ENCODE data around the gene AMER1. TPM values are rescaled to one million over a fixed set of nuclear protein-coding genes. Genes with fewer than 3 reads are reported as not detected.

The AMER1 gene
- total RNA-seq, 1 experiment from 2014 or later: 3.4 TPM

DNA sequence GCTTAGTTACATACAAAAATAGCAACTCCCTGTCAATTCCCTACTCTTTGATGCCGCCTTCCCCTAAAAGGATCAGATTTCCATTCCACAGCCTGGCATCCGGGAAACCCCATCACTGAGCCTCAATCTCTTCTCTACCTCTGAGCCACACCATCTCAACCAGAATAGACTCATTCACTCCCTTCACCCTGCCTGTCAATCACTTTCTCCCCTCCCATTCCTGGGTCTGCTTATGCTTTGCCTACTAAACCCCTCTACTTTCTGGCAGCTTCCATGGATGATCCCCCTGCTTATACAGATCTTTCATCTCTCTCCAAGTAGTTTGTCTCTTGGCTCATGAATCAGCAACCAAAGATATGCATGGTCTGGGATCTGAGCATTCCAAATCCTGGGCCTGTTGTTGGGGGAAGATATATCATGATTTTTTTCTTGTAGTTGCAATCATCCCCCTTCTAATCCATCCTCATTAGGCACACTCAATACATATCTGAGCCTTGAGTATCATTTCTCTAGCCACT, 2.6 kb downstream of the AMER1 start:
- intact Hi-C loops (cut with micrococcal nuclease; ENCODE audit: unreplicated experiment): no loop called here

DNA sequence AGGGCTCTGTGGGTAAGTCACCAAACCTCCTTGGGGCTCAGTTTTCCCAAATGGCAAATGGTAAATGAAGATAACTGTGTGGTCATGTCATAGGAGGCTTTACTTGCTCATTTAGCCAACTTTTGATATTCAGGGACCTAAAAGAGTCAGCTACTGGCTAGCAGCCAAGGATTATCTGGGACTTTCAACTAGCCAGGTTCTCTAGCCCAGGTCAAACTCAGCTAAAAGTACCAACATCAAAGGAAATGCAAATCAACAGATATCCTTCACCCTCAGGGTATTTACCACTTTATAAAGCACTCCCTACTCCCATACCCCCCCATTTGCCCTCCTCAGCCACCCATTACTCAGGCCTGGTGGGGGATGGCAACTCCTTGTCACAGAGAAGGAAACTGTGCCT, 7.5 kb downstream of the AMER1 start:
- ChIA-PET CTCF (no interaction called here), POLR2A (ENCODE audit: low non-redundant PET) (no interaction called here)
- BruUV-seq (replicated peaks): no TSS peak
- H3K4me3 ChIP-seq (ENCODE audit: low read depth, low read length, poor library complexity, severe bottlenecking): no peak overlapping the region
- no peaks in the 10 kb centered on the region for H3K27me3 ChIP-seq (replicated peaks; ENCODE audit: insufficient read depth, low read depth, low read length, poor library complexity)
- no peaks in the 10 kb centered on the region for H3K36me3 ChIP-seq (ENCODE audit: insufficient read depth, low read length, poor library complexity, severe bottlenecking)
- intact Hi-C loops (cut with micrococcal nuclease; ENCODE audit: unreplicated experiment): no loop called here
- TF ChIP-seq, protein P1, sequence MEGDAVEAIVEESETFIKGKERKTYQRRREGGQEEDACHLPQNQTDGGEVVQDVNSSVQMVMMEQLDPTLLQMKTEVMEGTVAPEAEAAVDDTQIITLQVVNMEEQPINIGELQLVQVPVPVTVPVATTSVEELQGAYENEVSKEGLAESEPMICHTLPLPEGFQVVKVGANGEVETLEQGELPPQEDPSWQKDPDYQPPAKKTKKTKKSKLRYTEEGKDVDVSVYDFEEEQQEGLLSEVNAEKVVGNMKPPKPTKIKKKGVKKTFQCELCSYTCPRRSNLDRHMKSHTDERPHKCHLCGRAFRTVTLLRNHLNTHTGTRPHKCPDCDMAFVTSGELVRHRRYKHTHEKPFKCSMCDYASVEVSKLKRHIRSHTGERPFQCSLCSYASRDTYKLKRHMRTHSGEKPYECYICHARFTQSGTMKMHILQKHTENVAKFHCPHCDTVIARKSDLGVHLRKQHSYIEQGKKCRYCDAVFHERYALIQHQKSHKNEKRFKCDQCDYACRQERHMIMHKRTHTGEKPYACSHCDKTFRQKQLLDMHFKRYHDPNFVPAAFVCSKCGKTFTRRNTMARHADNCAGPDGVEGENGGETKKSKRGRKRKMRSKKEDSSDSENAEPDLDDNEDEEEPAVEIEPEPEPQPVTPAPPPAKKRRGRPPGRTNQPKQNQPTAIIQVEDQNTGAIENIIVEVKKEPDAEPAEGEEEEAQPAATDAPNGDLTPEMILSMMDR (conservative IDR thresholded peaks at IDR 0.05; ENCODE audit: low read depth, low read length): no peak
- no peak for TF ChIP-seq EZH2 (IDR thresholded peaks at IDR 0.05; ENCODE audit: borderline replicate concordance, low read depth, low read length, poor library complexity, severe bottlenecking)
- H3K9me3 ChIP-seq (ENCODE audit: low read depth, low read length, poor library complexity, severe bottlenecking): no peaks in the 10 kb centered on the region
- DNase-seq (ENCODE audit: low spot score): no peak
- no peaks in the 10 kb centered on the region for H3K4me1 ChIP-seq (ENCODE audit: insufficient read depth, low read length, poor library complexity, severe bottlenecking)
- no peak overlapping the region for H3K27ac ChIP-seq (ENCODE audit: low read depth, low read length, poor library complexity, severe bottlenecking)

More for the DNA sequence above, 2.6 kb downstream of the AMER1 start:
- no peak for DNase-seq (ENCODE audit: low spot score)
- ChIA-PET CTCF (no interaction called here), POLR2A (ENCODE audit: low non-redundant PET) (no interaction called here)
- no peak overlapping the region for H3K4me3 ChIP-seq (ENCODE audit: low read depth, low read length, poor library complexity, severe bottlenecking)
- H3K27ac ChIP-seq (ENCODE audit: low read depth, low read length, poor library complexity, severe bottlenecking): no peak overlapping the region
- H3K36me3 ChIP-seq (ENCODE audit: insufficient read depth, low read length, poor library complexity, severe bottlenecking): no peaks in the 10 kb centered on the region
- TF ChIP-seq, protein P1 (conservative IDR thresholded peaks at IDR 0.05; ENCODE audit: low read depth, low read length): no peak
- TF ChIP-seq EZH2 (IDR thresholded peaks at IDR 0.05; ENCODE audit: borderline replicate concordance, low read depth, low read length, poor library complexity, severe bottlenecking): no peak
- no peaks in the 10 kb centered on the region for H3K9me3 ChIP-seq (ENCODE audit: low read depth, low read length, poor library complexity, severe bottlenecking)
- BruUV-seq (replicated peaks): no TSS peak
- H3K4me1 ChIP-seq (ENCODE audit: insufficient read depth, low read length, poor library complexity, severe bottlenecking): no peaks in the 10 kb centered on the region
- H3K27me3 ChIP-seq (replicated peaks; ENCODE audit: insufficient read depth, low read depth, low read length, poor library complexity): no peaks in the 10 kb centered on the region

DNA sequence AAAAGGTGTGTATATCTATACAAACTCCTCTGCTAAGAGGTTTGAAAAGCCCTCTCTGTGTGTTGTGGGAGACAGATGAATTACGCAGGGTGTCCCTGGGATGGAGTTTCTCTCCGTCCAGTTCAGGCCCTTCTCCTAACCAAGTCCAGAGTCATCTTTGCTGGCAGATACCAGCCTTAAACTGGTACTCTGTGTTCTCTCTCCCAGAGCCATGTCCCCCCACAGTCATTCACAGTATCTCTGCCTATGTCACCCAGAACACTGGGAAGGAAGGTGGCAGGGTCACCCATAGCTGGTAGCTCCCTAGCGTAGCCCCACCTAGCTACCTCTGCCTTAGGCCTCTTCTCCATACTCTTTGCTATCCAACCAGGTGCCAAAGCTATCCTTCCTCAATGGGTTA, 8.9 kb downstream of the AMER1 start:
- H3K36me3 ChIP-seq (ENCODE audit: insufficient read depth, low read length, poor library complexity, severe bottlenecking): no peaks in the 10 kb centered on the region
- no TSS peak for BruUV-seq (replicated peaks)
- DNase-seq (ENCODE audit: low spot score): no peak
- intact Hi-C loops (cut with micrococcal nuclease; ENCODE audit: unreplicated experiment): no loop called here
- H3K4me3 ChIP-seq (ENCODE audit: low read depth, low read length, poor library complexity, severe bottlenecking): no peak overlapping the region
- H3K4me1 ChIP-seq (ENCODE audit: insufficient read depth, low read length, poor library complexity, severe bottlenecking): no peaks in the 10 kb centered on the region
- POLR2A ChIA-PET (ENCODE audit: low non-redundant PET): no interaction called here
- CTCF ChIA-PET: no interaction called here
- no peak for TF ChIP-seq EZH2 (IDR thresholded peaks at IDR 0.05; ENCODE audit: borderline replicate concordance, low read depth, low read length, poor library complexity, severe bottlenecking)
- TF ChIP-seq, protein P1 (conservative IDR thresholded peaks at IDR 0.05; ENCODE audit: low read depth, low read length): no peak
- no peaks in the 10 kb centered on the region for H3K9me3 ChIP-seq (ENCODE audit: low read depth, low read length, poor library complexity, severe bottlenecking)
- no peak overlapping the region for H3K27ac ChIP-seq (ENCODE audit: low read depth, low read length, poor library complexity, severe bottlenecking)
- H3K27me3 ChIP-seq (replicated peaks; ENCODE audit: insufficient read depth, low read depth, low read length, poor library complexity): no peaks in the 10 kb centered on the region

All from A673 (cell line).